Right cardiac atrium (tissue), 5 donors: ENCODE results near the gene LIFR. TPM values are rescaled to one million over a fixed set of nuclear protein-coding genes. Genes with fewer than 3 reads are reported as not detected.

Source experiments
- ATAC-seq, 2 donors: fragments of 200-7000 bp; cut with Tn5 transposase; one replicate each; pipeline versions ENCODE4 v1.8.0 to v1.9.1; 2020; ENCODE audit warnings: moderate library complexity in 2 of 2, mild to moderate bottlenecking in 1 of 2
- DNase-seq, 3 donors: peaks; one replicate each; pipeline ENCODE4 v3.0.0-alpha.2; 2020
- H3K27ac ChIP-seq: one replicate; pipeline ENCODE4 v1.5.1; 2013; ENCODE audit warnings: mild to moderate bottlenecking, low read length, control low read depth, moderate library complexity
- H3K27me3 ChIP-seq: one replicate; pipeline ENCODE4 v1.6.1; 2013; ENCODE audit not compliant: control insufficient read depth, insufficient read depth
- H3K4me1 ChIP-seq: one replicate; pipeline ENCODE4 v1.6.1; 2013; ENCODE audit warnings: low read length; ENCODE audit not compliant: control insufficient read depth, insufficient read depth
- H3K4me3 ChIP-seq: one replicate; pipeline ENCODE4 v1.5.1; 2013; ENCODE audit warnings: low read length, control low read depth
- H3K9me3 ChIP-seq: one replicate; pipeline ENCODE4 v1.6.1; 2013; ENCODE audit warnings: low read length; ENCODE audit not compliant: control insufficient read depth
- WGBS: extraction: QIAGEN DNeasy Blood & Tissue Kit; methylation state at CpG from one replicate; pipeline ENCODE4 v1.1.7; 2013; 5-methylcytosine and 5-hydroxymethylcytosine counted together
- intact Hi-C, 4 donors: fragments of 100-400 bp; cut with DNase I; formaldehyde crosslinking; loops; one replicate each; pipeline versions ENCODE4 v1.11.0 to v1.14.0; 2022 to 2023
- polyA plus RNA-seq: library from polyadenylated mRNA; stranded (reverse); fragments of 200-250 nt; gene quantifications from one replicate; pipeline ENCODE4 v1.2.3, GENCODE V29; 2013
- total RNA-seq, 4 donors: library from RNA; stranded (reverse); fragmentation: NEBNext Ultra II Directional; extraction: Animal tissue kit (Norgen Biotek cat#: 25700); gene quantifications; one replicate each; pipeline ENCODE4 v1.2.1, GENCODE V29; 2021
- donor health status: healthy with polysubstance abuse.
- donor health status: DM: no; HTN: yes; CAD: no.
- donor health status: DM: no; HTN: no; CAD: no.
- donor health status: DM: no; HTN: yes; CAD: no; lungs with severe emphysema.
- donor health status: DM: yes; HTN: yes; CAD: no.

LIFR gene
- total and polyA plus RNA-seq, 5 donors, result 16.8 to 66.9 (median 63.1) TPM

GRCh38 chr5:38483805-38484398 is 72.5 kb downstream of the LIFR start:
- no peaks in the 10 kb centered on the region for H3K27me3 ChIP-seq
- H3K4me3 ChIP-seq, result no peak overlapping the region
- WGBS, result 92% methylated on average over 10 of the region's 10 CpGs
- H3K9me3 ChIP-seq, result no peaks in the 10 kb centered on the region
- ATAC-seq (peak; percentile 37 to 41), DNase-seq (no peak)
- no peak overlapping the region for H3K27ac ChIP-seq
- no peaks in the 10 kb centered on the region for H3K4me1 ChIP-seq
- intact Hi-C loops, result no loop called here

GRCh38 chr5:38479315-38479904 is 77.0 kb downstream of the LIFR start:
- no peak overlapping the region for H3K27ac ChIP-seq
- H3K27me3 ChIP-seq, result no peaks in the 10 kb centered on the region
- H3K4me3 ChIP-seq, result no peak overlapping the region
- intact Hi-C loops, result no loop called here
- no peak for ATAC-seq
- H3K9me3 ChIP-seq, result no peaks in the 10 kb centered on the region
- no peak for DNase-seq
- WGBS, result 48% methylated on average over 6 of the region's 6 CpGs
- no peaks in the 10 kb centered on the region for H3K4me1 ChIP-seq

- Histone ChIP-seq H3K9me3 (no peaks in the 10 kb centered on the region), H3K27me3 (no peaks in the 10 kb centered on the region), H3K4me1 (no peaks in the 10 kb centered on the region), H3K4me3 (no peak overlapping the region), H3K27ac (no peak overlapping the region)
- intact Hi-C loops, result no loop called here
- DNase-seq, result no peak
- ATAC-seq, result peak in 1 of 2 donors; percentile 11
- 75% methylated on average over 3 of the region's 3 CpGs for WGBS
Measured at GRCh38 chr5:38478878-38479277, 77.6 kb downstream of the LIFR start.

GRCh38 chr5:38478166-38478565 is 78.3 kb downstream of the LIFR start:
- H3K27me3 ChIP-seq, result no peaks in the 10 kb centered on the region

GRCh38 chr5:38473008-38473407 is 83.4 kb downstream of the LIFR start:
- Histone ChIP-seq H3K9me3 (no peaks in the 10 kb centered on the region), H3K27me3 (no peaks in the 10 kb centered on the region), H3K27ac (peak overlapping the region; percentile 21), H3K4me3 (no peak overlapping the region), H3K4me1 (peaks cover 26% of the 10 kb centered on the region)
- ATAC-seq (peak; percentile 46 to 74), DNase-seq (peak; percentile 46 to 79 (median 71))
- 22% methylated on average over 8 of the region's 8 CpGs for WGBS
- intact Hi-C loops, result no loop called here

More at GRCh38 chr5:38478166-38478565, 78.3 kb downstream of the LIFR start:
- DNase-seq, result no peak
- no peaks in the 10 kb centered on the region for H3K9me3 ChIP-seq
- WGBS, result 77% methylated on average over 3 of the region's 3 CpGs
- peaks cover 2% of the 10 kb centered on the region for H3K4me1 ChIP-seq
- intact Hi-C loops, result no loop called here
- no peak for ATAC-seq
- H3K4me3 ChIP-seq, result no peak overlapping the region
- H3K27ac ChIP-seq, result no peak overlapping the region

GRCh38 chr5:38472541-38472940 is 83.9 kb downstream of the LIFR start:
- Histone ChIP-seq H3K27ac (peak overlapping the region; percentile 21), H3K4me1 (peaks cover 30% of the 10 kb centered on the region), H3K27me3 (no peaks in the 10 kb centered on the region), H3K4me3 (no peak overlapping the region), H3K9me3 (no peaks in the 10 kb centered on the region)
- ATAC-seq (no peak), DNase-seq (no peak)
- intact Hi-C loops, result no loop called here
- 91% methylated on average over 7 of the region's 7 CpGs for WGBS

GRCh38 chr5:38471709-38472108 is 84.7 kb downstream of the LIFR start:
- Histone ChIP-seq H3K27me3 (no peaks in the 10 kb centered on the region), H3K4me3 (no peak overlapping the region), H3K27ac (no peak overlapping the region), H3K9me3 (no peaks in the 10 kb centered on the region), H3K4me1 (peaks cover 33% of the 10 kb centered on the region)
- intact Hi-C loops, result no loop called here
- 96% methylated on average over 4 of the region's 4 CpGs for WGBS
- DNase-seq, result no peak
- ATAC-seq, result no peak

GRCh38 chr5:38469707-38470267 is 86.7 kb downstream of the LIFR start:
- no peak overlapping the region for H3K4me3 ChIP-seq
- ATAC-seq (no peak), DNase-seq (no peak)
- peak overlapping the region; percentile 80 for H3K27ac ChIP-seq
- H3K4me1 ChIP-seq, result peaks cover 43% of the 10 kb centered on the region
- intact Hi-C loops, result no loop called here
- no peaks in the 10 kb centered on the region for H3K9me3 ChIP-seq
- 88% methylated on average over 11 of the region's 11 CpGs for WGBS
- no peaks in the 10 kb centered on the region for H3K27me3 ChIP-seq

- H3K27ac ChIP-seq, result peak overlapping the region; percentile 80
- H3K4me1 ChIP-seq, result peaks cover 43% of the 10 kb centered on the region
- intact Hi-C loops, result no loop called here
- ATAC-seq, result peak; percentile 4 to 38
- peak; percentile 77 to 90 (median 83) for DNase-seq
- WGBS, result 51% methylated on average over 18 of the region's 18 CpGs
- no peaks in the 10 kb centered on the region for H3K27me3 ChIP-seq
- no peaks in the 10 kb centered on the region for H3K9me3 ChIP-seq
- H3K4me3 ChIP-seq, result no peak overlapping the region
Measured at GRCh38 chr5:38468978-38469706, 87.3 kb downstream of the LIFR start.

GRCh38 chr5:38468202-38468673 is 88.2 kb downstream of the LIFR start:
- DNase-seq (peak in 1 of 3 donors; percentile 53), ATAC-seq (peak in 1 of 2 donors; percentile 2)
- Histone ChIP-seq H3K4me3 (no peak overlapping the region), H3K27ac (peak overlapping the region; percentile 80), H3K27me3 (no peaks in the 10 kb centered on the region), H3K9me3 (no peaks in the 10 kb centered on the region), H3K4me1 (peaks cover 48% of the 10 kb centered on the region)
- intact Hi-C loops, result no loop called here
- 80% methylated on average over 12 of the region's 12 CpGs for WGBS
